ENCODE results near the gene SMCO2.

Gene SMCO2

DNA sequence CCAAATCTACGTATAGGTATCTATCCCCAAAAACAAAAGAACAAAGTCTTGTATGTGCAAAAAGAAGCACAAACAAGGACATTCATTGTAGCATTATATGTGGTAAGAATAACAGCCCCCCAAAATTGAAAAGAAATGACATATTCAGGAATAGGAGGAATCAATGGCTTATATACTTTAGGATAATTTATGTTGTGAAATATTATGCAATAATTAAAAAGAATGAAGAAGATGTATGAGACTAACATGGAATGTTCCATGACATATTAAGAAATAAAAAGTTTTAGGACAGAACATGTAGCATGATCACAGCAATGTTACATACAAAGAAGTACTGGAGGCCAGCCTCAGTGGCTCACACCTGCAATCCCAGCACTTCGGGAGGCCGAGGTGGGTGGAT lies 9.1 kb downstream of the SMCO2 start:
- Histone ChIP-seq H3K4me3 (ENCODE audit: low read depth in 1 of 2, low read length in 2 of 2) (no peak overlapping the region), H3K27ac (ENCODE audit: low read length) (no peak overlapping the region), H3K27me3 (ENCODE audit: low read depth, low read length) (no peaks in the 10 kb centered on the region), H3K9me3 (ENCODE audit: control insufficient read depth in 1 of 2, low read length in 2 of 2) (no peaks in the 10 kb centered on the region), H3K4me1 (ENCODE audit: control insufficient read depth in 1 of 2, insufficient read depth in 2 of 2, low read length in 2 of 2) (no peaks in the 10 kb centered on the region), H3K36me3 (ENCODE audit: control insufficient read depth in 1 of 2, insufficient read depth in 2 of 2, low read length in 2 of 2) (no peaks in the 10 kb centered on the region)

DNA sequence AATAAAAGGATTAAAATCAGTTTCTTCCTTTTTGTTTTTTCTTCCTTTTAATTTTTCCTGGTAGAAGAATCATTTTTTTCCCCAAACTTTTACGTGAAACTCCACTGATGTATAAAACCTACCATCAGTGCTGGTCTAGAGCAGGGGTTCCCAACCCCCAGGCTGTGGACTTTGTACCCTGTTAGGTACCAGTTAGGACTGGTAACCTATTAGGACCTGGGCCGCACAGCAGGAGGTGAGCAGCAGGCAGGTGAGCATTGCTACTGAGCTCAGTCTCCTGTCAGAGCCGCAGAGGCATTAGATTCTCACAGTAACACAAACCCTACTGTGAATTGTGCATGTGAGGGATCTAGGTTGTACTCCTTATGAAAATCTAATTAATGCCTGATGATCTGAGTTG lies 10.1 kb downstream of the SMCO2 start:
- H3K9me3 ChIP-seq (ENCODE audit: control insufficient read depth in 1 of 2, low read length in 2 of 2): no peaks in the 10 kb centered on the region
- H3K27ac ChIP-seq (ENCODE audit: low read length): no peak overlapping the region
- H3K36me3 ChIP-seq (ENCODE audit: control insufficient read depth in 1 of 2, insufficient read depth in 2 of 2, low read length in 2 of 2): no peaks in the 10 kb centered on the region
- H3K4me1 ChIP-seq (ENCODE audit: control insufficient read depth in 1 of 2, insufficient read depth in 2 of 2, low read length in 2 of 2): peaks cover 0 to under 1% of the 10 kb centered on the region in 2 donors
- no peak overlapping the region for H3K4me3 ChIP-seq (ENCODE audit: low read depth in 1 of 2, low read length in 2 of 2)
- H3K27me3 ChIP-seq (ENCODE audit: low read depth, low read length): no peaks in the 10 kb centered on the region

DNA sequence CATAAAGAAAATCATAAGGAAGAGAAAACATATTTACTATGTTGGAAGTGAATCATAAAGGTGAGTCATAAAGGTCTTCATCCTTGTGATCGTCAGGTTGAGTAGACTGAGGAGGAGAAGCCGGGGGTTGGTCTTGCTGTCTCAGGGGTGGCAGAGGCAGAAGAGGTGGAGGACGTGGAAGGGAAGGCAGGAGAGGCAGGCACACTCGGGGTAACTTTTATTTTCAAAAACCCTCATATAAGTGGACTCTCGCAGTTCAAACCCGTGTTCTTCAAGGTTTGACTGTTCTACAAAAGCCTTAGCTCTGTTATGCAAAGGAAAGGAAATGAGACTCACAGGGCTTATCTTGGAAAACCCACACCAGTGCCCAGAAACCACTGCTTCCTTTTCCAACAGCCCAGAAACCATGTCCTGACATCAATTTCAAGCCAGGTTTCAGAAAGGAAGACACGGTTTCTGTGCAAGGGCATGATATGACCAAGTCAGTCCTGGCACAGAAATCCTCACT lies 14.0 kb downstream of the SMCO2 start:
- H3K4me3 ChIP-seq (ENCODE audit: low read depth in 1 of 2, low read length in 2 of 2): no peak overlapping the region
- H3K4me1 ChIP-seq (ENCODE audit: control insufficient read depth in 1 of 2, insufficient read depth in 2 of 2, low read length in 2 of 2): peaks cover 0 to 10% of the 10 kb centered on the region in 2 donors
- no peak overlapping the region for H3K27ac ChIP-seq (ENCODE audit: low read length)
- H3K9me3 ChIP-seq (ENCODE audit: control insufficient read depth in 1 of 2, low read length in 2 of 2): no peaks in the 10 kb centered on the region
- no peaks in the 10 kb centered on the region for H3K36me3 ChIP-seq (ENCODE audit: control insufficient read depth in 1 of 2, insufficient read depth in 2 of 2, low read length in 2 of 2)
- no peaks in the 10 kb centered on the region for H3K27me3 ChIP-seq (ENCODE audit: low read depth, low read length)

DNA sequence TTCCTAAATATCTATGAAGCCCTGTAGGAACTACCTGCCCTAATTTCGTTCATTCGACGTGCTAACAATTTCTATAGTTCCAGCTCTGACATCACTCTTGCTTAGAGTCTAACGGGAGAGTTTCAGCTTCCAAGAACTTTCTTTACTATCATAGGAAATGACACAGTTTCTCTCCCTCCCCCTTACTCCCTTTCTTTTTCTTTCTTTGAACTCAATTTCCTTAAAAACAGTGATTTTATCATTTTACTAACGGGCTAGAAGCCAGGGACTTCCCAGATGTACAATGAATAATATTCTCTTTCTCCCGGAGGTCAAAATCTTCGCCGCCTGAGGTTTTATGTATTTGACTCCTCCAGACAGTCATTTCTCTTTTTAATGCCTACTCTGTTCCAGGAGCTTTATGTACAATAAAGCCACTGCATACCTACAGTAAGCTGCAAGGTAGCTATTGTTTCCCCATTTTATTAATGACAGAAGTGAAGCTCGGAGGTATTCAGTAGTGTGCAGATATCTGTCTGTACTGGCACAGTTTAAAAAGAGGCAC lies 15.7 kb downstream of the SMCO2 start:
- Histone ChIP-seq H3K36me3 (ENCODE audit: control insufficient read depth in 1 of 2, insufficient read depth in 2 of 2, low read length in 2 of 2) (no peaks in the 10 kb centered on the region), H3K4me3 (ENCODE audit: low read depth in 1 of 2, low read length in 2 of 2) (no peak overlapping the region), H3K4me1 (ENCODE audit: control insufficient read depth in 1 of 2, insufficient read depth in 2 of 2, low read length in 2 of 2) (peaks cover 0 to 10% of the 10 kb centered on the region in 2 donors), H3K9me3 (ENCODE audit: control insufficient read depth in 1 of 2, low read length in 2 of 2) (no peaks in the 10 kb centered on the region), H3K27ac (ENCODE audit: low read length) (no peak overlapping the region), H3K27me3 (ENCODE audit: low read depth, low read length) (no peaks in the 10 kb centered on the region)

DNA sequence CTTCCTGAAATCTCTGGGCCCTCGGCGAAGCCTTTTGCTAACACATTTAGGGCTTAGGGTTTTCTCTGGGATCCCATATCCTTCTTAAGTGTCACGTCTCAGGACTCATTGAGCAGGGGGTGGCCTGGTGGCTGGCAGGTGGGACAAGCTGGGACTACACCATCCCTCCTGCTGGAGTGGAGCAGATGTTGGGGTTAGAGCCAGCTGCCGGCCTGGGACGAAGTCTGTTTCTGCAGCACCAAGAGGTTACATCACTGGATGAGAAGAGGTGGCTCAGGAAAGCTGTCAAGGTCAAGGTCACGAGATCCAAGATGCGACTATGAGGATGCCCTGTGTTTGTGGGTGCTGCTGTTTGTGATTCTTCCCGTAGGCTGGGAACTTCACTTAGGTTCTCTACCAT lies 16.3 kb downstream of the SMCO2 start:
- Histone ChIP-seq H3K4me3 (ENCODE audit: low read depth in 1 of 2, low read length in 2 of 2) (no peak overlapping the region), H3K27ac (ENCODE audit: low read length) (no peak overlapping the region), H3K36me3 (ENCODE audit: control insufficient read depth in 1 of 2, insufficient read depth in 2 of 2, low read length in 2 of 2) (no peaks in the 10 kb centered on the region), H3K9me3 (ENCODE audit: control insufficient read depth in 1 of 2, low read length in 2 of 2) (no peaks in the 10 kb centered on the region), H3K4me1 (ENCODE audit: control insufficient read depth in 1 of 2, insufficient read depth in 2 of 2, low read length in 2 of 2) (peaks cover 0 to 10% of the 10 kb centered on the region in 2 donors), H3K27me3 (ENCODE audit: low read depth, low read length) (no peaks in the 10 kb centered on the region)

DNA sequence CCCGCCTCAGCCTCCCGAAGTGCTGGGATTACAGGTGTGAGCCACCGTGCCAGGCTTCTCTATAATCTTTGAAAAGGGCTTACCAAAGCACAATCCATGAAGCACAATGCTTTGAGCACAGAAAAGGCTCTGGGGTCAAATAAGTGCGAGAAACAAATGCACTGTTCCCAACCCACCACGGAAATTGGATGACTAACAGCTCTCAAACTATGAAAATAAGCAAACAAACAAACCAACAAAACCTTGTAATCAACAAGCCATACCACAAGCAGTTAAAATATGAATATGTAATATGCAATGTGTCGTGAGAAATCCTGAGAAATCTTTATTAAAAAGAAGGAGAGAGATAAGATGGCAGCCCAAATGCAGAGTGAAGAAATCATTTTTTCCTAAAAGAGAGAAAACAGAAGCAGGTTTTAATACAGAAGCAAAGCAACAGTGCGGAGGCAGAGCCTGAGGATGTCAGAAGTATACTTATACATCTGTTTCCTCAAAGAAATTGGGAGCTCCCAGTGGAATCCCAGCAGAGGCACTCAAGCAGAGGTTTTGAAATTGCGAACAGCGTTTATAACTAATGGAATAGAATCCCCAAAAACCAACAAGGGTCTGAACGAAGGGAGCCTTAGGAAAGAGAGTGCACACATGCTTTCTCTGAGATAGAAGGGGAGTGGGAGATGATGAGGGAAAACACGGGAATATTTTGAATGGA lies 17.1 kb downstream of the SMCO2 start:
- no peak overlapping the region for H3K27ac ChIP-seq (ENCODE audit: low read length)

DNA sequence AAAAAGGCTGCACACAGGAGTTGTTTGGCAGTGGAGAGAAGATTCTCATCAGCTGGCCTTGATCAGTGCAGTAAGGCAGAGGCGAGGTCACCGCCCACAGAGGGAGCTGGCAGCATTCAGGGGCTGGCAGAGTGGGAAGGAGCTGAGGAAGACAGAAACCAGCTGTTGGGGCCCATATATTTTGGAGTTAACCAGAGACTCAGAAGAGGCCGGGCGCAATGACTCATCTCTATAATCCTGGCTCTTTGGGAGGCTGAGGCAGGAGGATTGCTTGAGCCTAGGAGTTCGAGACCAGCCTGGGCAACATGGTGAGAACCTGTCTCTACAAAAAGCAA lies 17.7 kb downstream of the SMCO2 start:
- H3K36me3 ChIP-seq (ENCODE audit: control insufficient read depth in 1 of 2, insufficient read depth in 2 of 2, low read length in 2 of 2): no peaks in the 10 kb centered on the region
- peaks cover 0 to 10% of the 10 kb centered on the region in 2 donors for H3K4me1 ChIP-seq (ENCODE audit: control insufficient read depth in 1 of 2, insufficient read depth in 2 of 2, low read length in 2 of 2)
- H3K27ac ChIP-seq (ENCODE audit: low read length): no peak overlapping the region
- H3K9me3 ChIP-seq (ENCODE audit: control insufficient read depth in 1 of 2, low read length in 2 of 2): no peaks in the 10 kb centered on the region
- H3K27me3 ChIP-seq (ENCODE audit: low read depth, low read length): no peaks in the 10 kb centered on the region
- no peak overlapping the region for H3K4me3 ChIP-seq (ENCODE audit: low read depth in 1 of 2, low read length in 2 of 2)

More for the DNA sequence above, 17.1 kb downstream of the SMCO2 start:
- Histone ChIP-seq H3K9me3 (ENCODE audit: control insufficient read depth in 1 of 2, low read length in 2 of 2) (no peaks in the 10 kb centered on the region), H3K27me3 (ENCODE audit: low read depth, low read length) (no peaks in the 10 kb centered on the region), H3K4me3 (ENCODE audit: low read depth in 1 of 2, low read length in 2 of 2) (no peak overlapping the region), H3K36me3 (ENCODE audit: control insufficient read depth in 1 of 2, insufficient read depth in 2 of 2, low read length in 2 of 2) (no peaks in the 10 kb centered on the region), H3K4me1 (ENCODE audit: control insufficient read depth in 1 of 2, insufficient read depth in 2 of 2, low read length in 2 of 2) (peaks cover 0 to 10% of the 10 kb centered on the region in 2 donors)

DNA sequence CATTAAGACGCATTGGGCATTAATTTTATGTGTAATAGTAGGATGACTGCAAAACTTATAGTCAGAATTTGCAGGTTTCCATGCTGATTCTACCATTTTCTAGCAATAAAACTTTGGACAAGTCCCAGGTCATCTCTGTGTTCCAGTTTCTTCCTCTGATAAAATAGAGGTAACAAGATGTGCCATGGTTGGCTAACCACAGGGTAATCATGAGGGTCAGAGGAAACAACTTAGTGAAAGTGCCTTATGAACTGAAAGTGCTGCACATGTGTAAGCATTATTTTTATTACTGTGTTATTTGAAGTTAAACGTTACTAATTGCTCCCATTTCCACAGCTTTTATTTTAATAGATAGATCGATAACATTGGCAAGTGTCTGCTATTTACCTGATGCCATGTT lies 21.1 kb downstream of the SMCO2 start:
- H3K36me3 ChIP-seq (ENCODE audit: control insufficient read depth in 1 of 2, insufficient read depth in 2 of 2, low read length in 2 of 2): no peaks in the 10 kb centered on the region
- no peaks in the 10 kb centered on the region for H3K9me3 ChIP-seq (ENCODE audit: control insufficient read depth in 1 of 2, low read length in 2 of 2)
- no peak overlapping the region for H3K27ac ChIP-seq (ENCODE audit: low read length)
- H3K27me3 ChIP-seq (ENCODE audit: low read depth, low read length): no peaks in the 10 kb centered on the region
- no peak overlapping the region for H3K4me3 ChIP-seq (ENCODE audit: low read depth in 1 of 2, low read length in 2 of 2)
- H3K4me1 ChIP-seq (ENCODE audit: control insufficient read depth in 1 of 2, insufficient read depth in 2 of 2, low read length in 2 of 2): no peaks in the 10 kb centered on the region

DNA sequence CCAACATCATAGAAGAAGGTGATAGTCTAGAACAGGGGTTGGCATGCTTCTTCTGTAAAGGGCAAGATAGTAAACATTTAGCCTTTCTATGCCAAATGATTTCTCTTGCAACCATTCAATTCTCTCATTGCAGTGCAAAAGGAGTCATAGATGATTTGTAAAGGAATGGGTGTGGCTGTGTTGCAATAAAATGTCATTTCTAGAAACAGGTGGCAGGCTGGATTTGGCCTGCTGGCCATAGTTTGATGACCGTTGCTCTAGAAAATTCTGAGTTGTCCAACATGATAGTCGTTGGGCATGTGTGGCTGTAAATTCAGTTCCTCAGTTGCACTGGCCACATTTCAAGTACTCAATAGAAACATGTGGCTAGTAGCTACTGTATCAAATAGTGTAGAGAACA lies 21.7 kb downstream of the SMCO2 start:
- Histone ChIP-seq H3K27ac (ENCODE audit: low read length) (no peak overlapping the region), H3K4me3 (ENCODE audit: low read depth in 1 of 2, low read length in 2 of 2) (no peak overlapping the region), H3K27me3 (ENCODE audit: low read depth, low read length) (no peaks in the 10 kb centered on the region), H3K4me1 (ENCODE audit: control insufficient read depth in 1 of 2, insufficient read depth in 2 of 2, low read length in 2 of 2) (no peaks in the 10 kb centered on the region), H3K9me3 (ENCODE audit: control insufficient read depth in 1 of 2, low read length in 2 of 2) (no peaks in the 10 kb centered on the region), H3K36me3 (ENCODE audit: control insufficient read depth in 1 of 2, insufficient read depth in 2 of 2, low read length in 2 of 2) (no peaks in the 10 kb centered on the region)

DNA sequence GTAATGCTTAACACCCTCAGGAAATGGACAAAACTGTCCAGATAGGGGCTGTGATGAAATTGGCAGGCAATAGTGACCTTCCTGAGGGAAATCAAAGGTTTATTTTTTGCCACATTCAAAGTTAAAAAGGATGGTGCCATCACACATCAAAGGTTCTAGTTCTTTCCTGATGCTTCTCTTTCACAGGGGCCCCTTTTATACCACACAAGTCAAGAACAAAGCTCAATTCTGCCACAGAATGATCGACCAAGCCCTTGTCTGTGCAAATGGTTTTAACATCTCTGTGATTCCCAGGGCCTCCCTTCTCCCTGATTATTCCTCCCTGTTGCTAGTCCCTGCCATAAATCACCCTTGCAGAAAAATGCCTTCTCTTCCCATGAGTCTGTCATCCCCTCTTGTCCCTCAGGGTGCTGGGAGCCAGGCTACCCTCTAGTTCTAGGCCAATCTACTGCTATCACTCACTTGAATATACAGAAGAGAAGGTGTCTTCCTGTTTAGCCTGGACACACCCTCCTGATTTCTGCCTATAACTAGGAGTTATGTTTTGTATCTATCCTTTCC lies 22.7 kb downstream of the SMCO2 start:
- Histone ChIP-seq H3K9me3 (ENCODE audit: control insufficient read depth in 1 of 2, low read length in 2 of 2) (no peaks in the 10 kb centered on the region), H3K4me3 (ENCODE audit: low read depth in 1 of 2, low read length in 2 of 2) (no peak overlapping the region), H3K4me1 (ENCODE audit: control insufficient read depth in 1 of 2, insufficient read depth in 2 of 2, low read length in 2 of 2) (no peaks in the 10 kb centered on the region), H3K27ac (ENCODE audit: low read length) (no peak overlapping the region), H3K27me3 (ENCODE audit: low read depth, low read length) (no peaks in the 10 kb centered on the region), H3K36me3 (ENCODE audit: control insufficient read depth in 1 of 2, insufficient read depth in 2 of 2, low read length in 2 of 2) (no peaks in the 10 kb centered on the region)

DNA sequence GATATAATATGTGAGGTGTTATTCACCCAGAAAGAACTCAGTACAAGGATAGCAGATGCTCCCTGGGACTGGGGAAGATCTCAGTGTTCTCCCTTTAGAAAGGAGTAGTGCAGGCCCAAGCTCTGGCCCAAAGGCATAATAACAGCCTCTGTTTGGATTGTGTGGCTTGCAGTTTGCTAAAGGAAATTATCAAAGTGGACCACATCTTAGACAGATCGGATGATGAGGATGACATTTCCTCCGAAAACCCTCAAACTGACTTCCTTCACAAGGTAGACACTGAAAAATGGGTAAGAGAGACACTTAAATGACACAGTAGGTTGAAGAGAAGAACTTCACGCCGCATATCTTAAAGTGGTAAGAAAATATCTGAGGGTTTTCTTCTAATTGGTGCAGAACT lies 26.1 kb downstream of the SMCO2 start:
- Histone ChIP-seq H3K9me3 (ENCODE audit: control insufficient read depth in 1 of 2, low read length in 2 of 2) (peaks cover 4 to 18% of the 10 kb centered on the region in 2 donors), H3K27me3 (ENCODE audit: low read depth, low read length) (no peaks in the 10 kb centered on the region), H3K4me3 (ENCODE audit: low read depth in 1 of 2, low read length in 2 of 2) (no peak overlapping the region), H3K4me1 (ENCODE audit: control insufficient read depth in 1 of 2, insufficient read depth in 2 of 2, low read length in 2 of 2) (no peaks in the 10 kb centered on the region), H3K27ac (ENCODE audit: low read length) (no peak overlapping the region), H3K36me3 (ENCODE audit: control insufficient read depth in 1 of 2, insufficient read depth in 2 of 2, low read length in 2 of 2) (no peaks in the 10 kb centered on the region)
